ENCODE measurements around the gene DIDO1. TPM values are rescaled to one million over a fixed set of nuclear protein-coding genes. Genes with fewer than 3 reads are reported as not detected.

The DIDO1 gene
- total RNA-seq, 2 donors from 2014 or later: 34.7 to 37.5 TPM

DNA sequence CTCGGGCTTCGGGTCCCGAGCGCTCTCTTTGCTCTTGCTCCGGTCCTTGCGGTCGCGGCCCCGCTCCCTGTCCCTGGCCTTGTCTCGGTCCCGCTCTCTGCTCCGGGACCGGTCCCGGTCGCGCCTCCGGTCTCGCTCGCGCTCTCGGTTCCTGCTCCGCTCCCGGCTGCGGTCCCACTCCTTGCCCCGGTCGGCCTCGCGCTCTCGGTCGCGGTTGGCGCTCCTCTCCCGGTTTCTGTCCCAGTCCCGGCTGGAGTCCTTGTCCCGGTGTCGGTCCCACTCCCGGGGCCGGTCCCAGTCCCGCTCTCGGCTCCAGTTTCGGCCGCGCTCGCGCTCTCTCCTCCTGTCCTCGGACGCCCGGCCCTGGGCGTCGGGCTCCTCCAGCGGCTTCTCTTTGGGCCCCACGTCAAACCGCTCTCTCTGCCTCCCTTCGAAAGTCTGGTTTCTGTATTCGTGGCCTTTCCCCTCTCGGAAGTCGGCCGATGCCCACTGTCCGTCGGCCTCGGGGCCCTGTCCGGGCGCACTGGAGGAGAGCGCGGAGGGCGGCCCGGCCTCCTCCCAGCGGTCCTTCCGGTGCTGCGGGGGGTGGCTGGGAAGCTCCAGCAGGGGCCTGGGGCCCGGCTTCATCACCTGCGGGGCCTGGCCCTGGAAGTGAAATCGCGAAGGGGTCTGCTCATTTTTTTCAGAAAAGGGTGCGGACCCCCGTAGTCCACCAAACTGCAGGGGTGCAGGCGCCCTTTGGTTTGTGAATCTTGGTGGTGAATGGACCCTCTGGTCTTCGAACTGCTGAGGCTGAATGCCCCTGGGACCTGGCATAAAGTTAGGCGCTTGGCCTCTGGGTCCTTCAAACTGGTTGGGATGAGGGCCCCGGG lies 46.8 kb downstream of the DIDO1 start:
- Histone ChIP-seq H3K27ac (no peak overlapping the region), H3K9me3 (no peaks in the 10 kb centered on the region), H3K27me3 (no peaks in the 10 kb centered on the region), H3K36me3 (peaks cover 23% of the 10 kb centered on the region), H3K4me3 (no peak overlapping the region), H3K4me1 (peaks cover 0 to 23% of the 10 kb centered on the region in 2 donors)
- TF ChIP-seq, protein P1, sequence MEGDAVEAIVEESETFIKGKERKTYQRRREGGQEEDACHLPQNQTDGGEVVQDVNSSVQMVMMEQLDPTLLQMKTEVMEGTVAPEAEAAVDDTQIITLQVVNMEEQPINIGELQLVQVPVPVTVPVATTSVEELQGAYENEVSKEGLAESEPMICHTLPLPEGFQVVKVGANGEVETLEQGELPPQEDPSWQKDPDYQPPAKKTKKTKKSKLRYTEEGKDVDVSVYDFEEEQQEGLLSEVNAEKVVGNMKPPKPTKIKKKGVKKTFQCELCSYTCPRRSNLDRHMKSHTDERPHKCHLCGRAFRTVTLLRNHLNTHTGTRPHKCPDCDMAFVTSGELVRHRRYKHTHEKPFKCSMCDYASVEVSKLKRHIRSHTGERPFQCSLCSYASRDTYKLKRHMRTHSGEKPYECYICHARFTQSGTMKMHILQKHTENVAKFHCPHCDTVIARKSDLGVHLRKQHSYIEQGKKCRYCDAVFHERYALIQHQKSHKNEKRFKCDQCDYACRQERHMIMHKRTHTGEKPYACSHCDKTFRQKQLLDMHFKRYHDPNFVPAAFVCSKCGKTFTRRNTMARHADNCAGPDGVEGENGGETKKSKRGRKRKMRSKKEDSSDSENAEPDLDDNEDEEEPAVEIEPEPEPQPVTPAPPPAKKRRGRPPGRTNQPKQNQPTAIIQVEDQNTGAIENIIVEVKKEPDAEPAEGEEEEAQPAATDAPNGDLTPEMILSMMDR (IDR thresholded peaks at IDR 0.05): no peak
- DNase-seq (ENCODE audit: low spot score): no peak

DNA sequence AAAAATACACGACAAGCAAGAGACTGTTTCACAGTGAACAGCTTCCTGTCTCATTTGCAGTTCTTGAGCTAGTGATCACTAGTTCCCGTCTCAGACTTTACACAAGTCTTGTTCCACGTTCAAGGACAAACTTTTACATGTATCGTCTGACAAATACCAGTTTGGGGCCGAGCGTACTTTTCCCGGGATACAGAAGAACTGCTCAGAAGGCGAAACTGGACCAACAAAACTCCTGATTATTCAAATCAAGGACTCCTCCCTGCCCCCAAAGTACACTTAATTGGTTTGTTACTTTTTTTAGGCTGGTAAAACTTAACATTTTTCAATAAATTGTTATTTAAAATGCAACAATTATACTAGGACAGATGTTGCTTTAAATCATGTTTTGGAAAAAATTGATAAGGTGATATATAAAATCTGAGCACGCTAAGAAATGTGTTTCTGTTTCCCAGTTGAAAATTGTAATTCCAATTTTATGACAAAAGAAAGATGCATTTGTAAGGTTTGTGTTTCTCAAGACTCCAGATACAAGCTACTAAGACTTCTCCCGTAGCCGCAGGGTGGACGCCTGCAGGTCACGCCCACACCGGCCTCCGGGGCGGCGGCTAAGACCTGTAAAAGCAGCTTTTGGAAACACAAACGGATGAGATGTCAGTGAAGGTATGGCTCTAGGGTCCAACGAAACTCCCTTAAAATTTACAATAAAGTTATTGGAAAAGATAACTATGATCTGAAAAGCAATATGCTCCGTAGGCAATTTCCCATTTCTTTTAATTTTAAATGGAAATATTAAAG lies 47.9 kb downstream of the DIDO1 start:
- no peaks in the 10 kb centered on the region for H3K9me3 ChIP-seq
- H3K27ac ChIP-seq: no peak overlapping the region
- peaks cover 23% of the 10 kb centered on the region for H3K36me3 ChIP-seq
- TF ChIP-seq, protein P1 (IDR thresholded peaks at IDR 0.05): no peak
- H3K27me3 ChIP-seq: no peaks in the 10 kb centered on the region
- no peak overlapping the region for H3K4me3 ChIP-seq
- DNase-seq (ENCODE audit: low spot score): no peak
- H3K4me1 ChIP-seq: peaks cover 0 to 23% of the 10 kb centered on the region in 2 donors

DNA sequence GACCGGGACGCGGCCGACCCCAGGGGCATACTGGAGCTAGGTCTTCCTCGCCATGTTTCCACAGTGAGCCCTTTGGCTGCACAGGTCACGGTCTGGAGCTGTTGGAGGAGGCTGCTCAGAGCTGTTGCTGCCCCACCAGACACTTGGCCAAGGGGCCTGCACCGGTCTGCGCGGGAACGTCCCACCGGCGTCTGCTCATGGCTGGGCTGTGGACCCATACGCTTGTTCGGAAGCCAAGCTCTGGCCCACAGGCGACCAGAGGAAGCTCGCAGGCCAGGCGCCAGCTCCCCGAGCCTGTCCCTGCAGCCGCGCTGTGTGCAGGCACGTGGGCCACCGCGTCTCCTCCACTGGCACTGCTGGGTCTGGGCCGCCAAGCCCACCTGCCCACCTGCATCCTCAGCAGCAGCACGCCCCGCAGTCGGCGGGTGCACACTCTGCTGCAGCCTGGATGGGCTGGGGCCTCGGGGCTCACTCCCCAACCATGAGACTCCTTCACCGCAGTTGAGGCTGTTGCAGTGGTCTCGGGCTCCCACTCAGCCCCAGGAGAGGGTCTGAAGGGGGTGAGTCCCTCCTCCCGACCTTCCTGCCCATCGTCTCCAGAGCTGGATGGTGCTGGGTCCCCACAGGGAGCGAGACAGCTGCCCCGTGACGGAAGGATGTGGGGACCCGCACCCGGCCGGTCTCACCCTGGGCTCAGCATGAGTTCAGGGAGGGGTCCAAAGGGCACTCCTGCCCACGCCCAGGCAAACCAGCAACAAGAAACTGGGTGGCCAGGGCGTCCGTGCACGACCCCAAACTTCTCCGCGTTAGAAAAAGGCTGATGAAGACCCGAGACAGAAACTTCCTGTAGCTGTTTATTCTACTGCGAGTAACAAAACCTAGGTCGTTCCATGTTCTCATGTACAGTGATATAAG lies 49.1 kb downstream of the DIDO1 start:
- Histone ChIP-seq H3K27ac (peak overlapping the region; percentile 68 to 75), H3K4me3 (peak overlapping the region in 1 of 2 donors; percentile 9), H3K27me3 (no peaks in the 10 kb centered on the region), H3K4me1 (peaks cover 0 to 23% of the 10 kb centered on the region in 2 donors), H3K9me3 (no peaks in the 10 kb centered on the region), H3K36me3 (peaks cover 23% of the 10 kb centered on the region)
- peak; percentile 83 for DNase-seq (ENCODE audit: low spot score)
- TF ChIP-seq, protein P1 (IDR thresholded peaks at IDR 0.05): no peak

DNA sequence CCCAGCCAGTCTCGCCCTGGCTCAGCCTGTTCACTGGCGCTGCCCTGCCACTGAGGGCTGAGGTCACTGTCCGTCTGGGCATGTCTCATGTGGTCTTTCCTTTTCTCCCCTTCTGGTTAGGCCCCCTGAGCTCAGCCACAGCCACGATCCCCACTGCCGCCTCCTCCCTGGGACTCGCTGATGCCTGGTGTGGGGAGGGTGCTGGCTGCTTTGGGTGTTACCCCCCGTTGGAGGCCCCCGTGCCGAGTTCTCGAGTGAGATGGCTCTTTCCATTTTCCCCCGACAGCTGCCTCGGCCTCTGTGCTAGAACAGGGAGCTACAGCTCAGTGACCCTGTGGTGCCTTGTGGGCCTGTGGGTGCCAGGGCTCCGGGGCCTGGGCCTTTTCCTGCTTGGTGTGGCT lies 49.8 kb downstream of the DIDO1 start:
- DNase-seq (ENCODE audit: low spot score): no peak
- peaks cover 19% of the 10 kb centered on the region for H3K36me3 ChIP-seq
- H3K9me3 ChIP-seq: no peaks in the 10 kb centered on the region
- peak overlapping the region in 1 of 2 donors; percentile 9 for H3K4me3 ChIP-seq
- TF ChIP-seq, protein P1 (IDR thresholded peaks at IDR 0.05): no peak
- peaks cover 0 to 23% of the 10 kb centered on the region in 2 donors for H3K4me1 ChIP-seq
- no peaks in the 10 kb centered on the region for H3K27me3 ChIP-seq
- H3K27ac ChIP-seq: peak overlapping the region; percentile 68 to 75
